ENCODE results near the gene FUT1. TPM values are rescaled to one million over a fixed set of nuclear protein-coding genes. Genes with fewer than 3 reads are reported as not detected.

The FUT1 gene
- total RNA-seq, 1 experiment from 2014 or later: 14.1 TPM

DNA sequence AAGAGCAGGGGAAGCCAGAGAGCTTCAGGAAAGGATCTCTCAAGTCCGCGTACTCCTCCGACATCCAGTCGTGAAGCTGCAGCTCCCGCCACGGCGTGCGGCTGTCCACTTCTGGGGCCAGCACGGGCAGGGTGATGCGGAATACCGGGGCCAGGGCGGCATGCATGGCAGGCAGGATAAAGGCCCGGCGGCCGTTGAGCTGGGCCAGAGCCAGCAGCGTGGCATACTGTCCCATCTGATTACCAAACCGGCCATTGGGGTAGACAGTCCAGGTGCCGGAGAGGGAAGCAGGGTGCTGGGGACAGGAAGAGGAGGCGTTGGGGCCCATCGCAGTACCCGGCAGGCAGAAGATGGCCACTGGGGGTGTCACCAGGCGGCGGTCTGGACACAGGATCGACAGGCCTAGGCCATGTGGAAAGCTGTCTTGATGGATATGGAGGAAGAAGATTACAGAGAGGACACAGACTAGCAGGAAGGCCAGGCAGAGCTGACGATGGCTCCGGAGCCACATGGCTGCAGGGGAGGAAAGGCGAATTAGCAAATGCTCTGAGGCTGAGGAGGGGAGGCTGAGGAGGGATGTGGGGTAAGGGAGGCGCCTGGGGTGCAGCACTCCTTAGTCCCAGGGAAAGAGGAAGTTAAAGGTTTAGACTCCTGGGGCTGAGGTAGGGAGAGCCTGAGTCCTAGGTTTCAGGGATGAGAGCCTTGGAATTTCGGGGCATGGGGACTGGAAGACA is 1.5 kb downstream of the FUT1 start:
- ATAC-seq (no peak), DNase-seq (ENCODE audit: low read depth, low spot score) (no peak)
- Histone ChIP-seq H3K79me2 (ENCODE audit: insufficient read depth, low read length) (peaks cover 43% of the 10 kb centered on the region), H3K36me3 (ENCODE audit: control insufficient read depth in 1 of 2, insufficient read depth in 2 of 2, low read length in 2 of 2) (peaks cover 14 to 27% of the 10 kb centered on the region in 2 experiments; a peak in 3 of 4 replicates), H3K9me3 (ENCODE audit: control insufficient read depth in 1 of 2, insufficient read depth in 1 of 2, low read depth in 1 of 2, low read length in 2 of 2) (no peaks in the 10 kb centered on the region), H2AFZ (ENCODE audit: low read depth, low read length, poor library complexity, severe bottlenecking) (no peak overlapping the region), H3K27me3 (ENCODE audit: insufficient read depth, low read length) (no peaks in the 10 kb centered on the region), H3K9ac (ENCODE audit: low read length) (peak overlapping the region; percentile 85), H3K27ac (ENCODE audit: low read depth, low read length) (peak overlapping the region; percentile 84), H3K4me3 (replicated peaks in 1 of 2; ENCODE audit: low read depth in 1 of 2, low read length in 2 of 2) (peak overlapping the region; percentile 78 to 95), H4K20me1 (ENCODE audit: insufficient read depth) (no peaks in the 10 kb centered on the region), H3K9me2 (ENCODE audit: insufficient read depth) (no peaks in the 10 kb centered on the region), H3K4me1 (ENCODE audit: control insufficient read depth in 1 of 2, insufficient read depth in 2 of 2, low read length in 2 of 2) (peaks cover 23 to 47% of the 10 kb centered on the region in 2 experiments), H3K4me2 (ENCODE audit: low read length) (peak overlapping the region; percentile 88)
- no peak for TF ChIP-seq EGR1 (IDR thresholded peaks at IDR 0.05; ENCODE audit: low read depth)
- TF ChIP-seq CBX3 (IDR thresholded peaks at IDR 0.05; ENCODE audit: low read depth): no peak
- TF ChIP-seq SP1 (IDR thresholded peaks at IDR 0.05; ENCODE audit: low read depth): no peak
- no peak for TF ChIP-seq POLR2A (IDR thresholded peaks at IDR 0.05; ENCODE audit: borderline replicate concordance, extremely low read depth, insufficient read depth, insufficient read length)
- TF ChIP-seq, protein P1, sequence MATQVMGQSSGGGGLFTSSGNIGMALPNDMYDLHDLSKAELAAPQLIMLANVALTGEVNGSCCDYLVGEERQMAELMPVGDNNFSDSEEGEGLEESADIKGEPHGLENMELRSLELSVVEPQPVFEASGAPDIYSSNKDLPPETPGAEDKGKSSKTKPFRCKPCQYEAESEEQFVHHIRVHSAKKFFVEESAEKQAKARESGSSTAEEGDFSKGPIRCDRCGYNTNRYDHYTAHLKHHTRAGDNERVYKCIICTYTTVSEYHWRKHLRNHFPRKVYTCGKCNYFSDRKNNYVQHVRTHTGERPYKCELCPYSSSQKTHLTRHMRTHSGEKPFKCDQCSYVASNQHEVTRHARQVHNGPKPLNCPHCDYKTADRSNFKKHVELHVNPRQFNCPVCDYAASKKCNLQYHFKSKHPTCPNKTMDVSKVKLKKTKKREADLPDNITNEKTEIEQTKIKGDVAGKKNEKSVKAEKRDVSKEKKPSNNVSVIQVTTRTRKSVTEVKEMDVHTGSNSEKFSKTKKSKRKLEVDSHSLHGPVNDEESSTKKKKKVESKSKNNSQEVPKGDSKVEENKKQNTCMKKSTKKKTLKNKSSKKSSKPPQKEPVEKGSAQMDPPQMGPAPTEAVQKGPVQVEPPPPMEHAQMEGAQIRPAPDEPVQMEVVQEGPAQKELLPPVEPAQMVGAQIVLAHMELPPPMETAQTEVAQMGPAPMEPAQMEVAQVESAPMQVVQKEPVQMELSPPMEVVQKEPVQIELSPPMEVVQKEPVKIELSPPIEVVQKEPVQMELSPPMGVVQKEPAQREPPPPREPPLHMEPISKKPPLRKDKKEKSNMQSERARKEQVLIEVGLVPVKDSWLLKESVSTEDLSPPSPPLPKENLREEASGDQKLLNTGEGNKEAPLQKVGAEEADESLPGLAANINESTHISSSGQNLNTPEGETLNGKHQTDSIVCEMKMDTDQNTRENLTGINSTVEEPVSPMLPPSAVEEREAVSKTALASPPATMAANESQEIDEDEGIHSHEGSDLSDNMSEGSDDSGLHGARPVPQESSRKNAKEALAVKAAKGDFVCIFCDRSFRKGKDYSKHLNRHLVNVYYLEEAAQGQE (IDR thresholded peaks at IDR 0.05; ENCODE audit: low read depth): no peak
- TF ChIP-seq FOSL1 (IDR thresholded peaks at IDR 0.05; ENCODE audit: low read depth): no peak
- TF ChIP-seq SIN3A (IDR thresholded peaks at IDR 0.05; ENCODE audit: low read depth): no peak
- no peak for TF ChIP-seq CEBPB (IDR thresholded peaks at IDR 0.05; ENCODE audit: low read depth)
- no peak for TF ChIP-seq EZH2phosphoT487 (IDR thresholded peaks at IDR 0.05; ENCODE audit: borderline replicate concordance)
- intact Hi-C loops (cut with micrococcal nuclease): no loop called here
- no TSS peak for BruUV-seq (replicated peaks)
- POLR2A ChIA-PET: interaction anchor here (1.5 kb wide), 1 partner anchor 12 kb away, joined by 4 read pairs; no protein-coding TSS in a partner anchor
- CTCF ChIA-PET: no interaction called here
- RAD21 ChIA-PET (ENCODE audit: low non-redundant PET in 1 of 2, low total read pairs in 2 of 2, uncharacterized antibody in 2 of 2, unreplicated experiment in 2 of 2): no interaction called here

All from HCT116 (cell line).